Smooth muscle cell (in vitro differentiated cells): Measurements from ENCODE around the gene HDAC9. TPM values are rescaled to one million over a fixed set of nuclear protein-coding genes. Genes with fewer than 3 reads are reported as not detected.

Experiments used
- DNase-seq: peaks from one replicate; lab custom pipeline; 2025; ENCODE audit not compliant: unreplicated experiment; lab: John Stamatoyannopoulos, UW
- H2AFZ ChIP-seq: fragments of 200-600 bp; sonication (generic); 2 replicates; pipeline ENCODE4 v1.6.0; 2016; ENCODE audit warnings: antibody characterized with exemption, low read depth, mild to moderate bottlenecking
- H3F3A ChIP-seq: fragments of 200-600 bp; sonication (generic); 2 replicates; pipeline ENCODE4 v1.6.0; 2017; ENCODE audit warnings: antibody characterized with exemption, low read depth
- H3K27ac ChIP-seq: fragments of 200-600 bp; sonication (generic); 2 replicates; pipeline ENCODE4 v1.5.1; 2016; ENCODE audit warnings: low read depth, mild to moderate bottlenecking
- H3K27me3 ChIP-seq: fragments of 200-600 bp; sonication (generic); 2 replicates; pipeline ENCODE4 v1.6.1; 2016; ENCODE audit warnings: low read depth, mild to moderate bottlenecking
- H3K36me3 ChIP-seq: fragments of 200-600 bp; sonication (generic); 2 replicates; pipeline ENCODE4 v1.5.1; 2016; ENCODE audit warnings: low read depth
- H3K4me1 ChIP-seq: fragments of 200-600 bp; sonication (generic); 2 replicates; pipeline ENCODE4 v1.5.1; 2016; ENCODE audit warnings: low read depth
- H3K4me2 ChIP-seq: fragments of 200-600 bp; sonication (generic); 2 replicates; pipeline ENCODE4 v1.6.0; 2016; ENCODE audit warnings: mild to moderate bottlenecking
- H3K4me3 ChIP-seq: fragments of 200-600 bp; sonication (generic); 2 replicates; pipeline ENCODE4 v1.5.1; 2016; ENCODE audit warnings: mild to moderate bottlenecking
- H3K79me2 ChIP-seq: fragments of 200-600 bp; sonication (generic); 2 replicates; pipeline ENCODE4 v1.6.0; 2016; ENCODE audit warnings: low read depth, mild to moderate bottlenecking
- H3K9ac ChIP-seq: fragments of 200-600 bp; sonication (generic); 2 replicates; pipeline ENCODE4 v1.6.0; 2016; ENCODE audit warnings: low read depth
- H3K9me3 ChIP-seq: fragments of 200-600 bp; sonication (generic); replicated peaks from 2 replicates; pipeline ENCODE4 v1.5.1; 2016; ENCODE audit warnings: low read depth
- H4K20me1 ChIP-seq: fragments of 200-600 bp; sonication (generic); 2 replicates; pipeline ENCODE4 v1.6.0; 2016; ENCODE audit warnings: low read depth
- WGBS: methylation state at CpG from one replicate; pipeline ENCODE4 v1.1.7; 2016; ENCODE audit warnings: low lambda C conversion rate; 5-methylcytosine and 5-hydroxymethylcytosine counted together
- polyA plus RNA-seq: library from polyadenylated mRNA; unstranded; fragments of >200 nt; fragmentation: Nextera tagmentation; extraction: Ambion mirVana; gene quantifications from 2 replicates; pipeline ENCODE4 v1.2.1, GENCODE V29; 2016
- total RNA-seq: library from RNA; depleted of rRNA; stranded (reverse); fragments of >200 nt; gene quantifications from 2 replicates; pipeline ENCODE4 v1.2.3, GENCODE V29; 2014
- TF ChIP-seq, protein P1 (sequence below): fragments of 200-600 bp; sonication (generic); IDR thresholded peaks from 2 replicates; pipeline ENCODE4 v1.5.1; 2017; ENCODE audit warnings: borderline replicate concordance, mild to moderate bottlenecking, antibody characterized with exemption; ENCODE audit not compliant: insufficient read depth, poor library complexity, severe bottlenecking

Gene HDAC9
- total and polyA plus RNA-seq, 2 experiments from 2014 or later = 2.2 to 7.1 TPM

DNA sequence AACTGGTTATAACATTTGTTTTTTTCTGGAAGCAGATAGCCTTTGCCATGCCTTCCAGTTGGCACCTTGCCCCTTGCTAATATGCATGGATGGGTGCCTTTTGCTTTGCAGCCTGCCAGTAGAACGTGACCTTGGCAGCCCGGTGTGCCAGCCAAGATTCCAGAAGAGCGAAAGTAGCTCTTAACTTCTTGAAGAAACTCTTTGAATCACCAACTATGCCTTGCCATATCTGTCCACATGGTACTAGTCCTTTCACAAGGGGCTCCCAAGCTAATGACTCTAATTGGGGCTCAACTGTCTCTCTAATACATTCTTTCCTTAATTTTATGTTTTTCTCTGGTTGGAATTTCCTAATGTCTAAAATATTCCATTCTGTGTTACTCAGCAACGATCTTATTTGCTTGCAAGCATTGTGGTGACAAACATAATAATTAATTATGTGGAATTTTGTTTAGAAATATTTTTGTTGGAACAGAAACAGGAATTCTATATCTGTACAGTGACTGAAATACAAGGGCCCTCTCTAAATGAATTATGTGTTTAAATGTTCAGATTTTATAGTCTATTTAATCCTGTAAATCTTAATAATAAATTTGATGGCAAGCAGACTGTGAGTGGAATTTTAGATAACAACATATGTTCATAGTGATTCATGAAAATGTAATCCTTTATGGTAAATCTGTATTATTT lies 45.8 kb downstream of the HDAC9 start:
- no peak overlapping the region for H2AFZ ChIP-seq
- peak overlapping the region; percentile 64 for H3K4me2 ChIP-seq
- H4K20me1 ChIP-seq = no peaks in the 10 kb centered on the region
- no peak for DNase-seq
- H3F3A ChIP-seq = no peaks in the 10 kb centered on the region
- H3K4me3 ChIP-seq = no peak overlapping the region
- peaks cover under 1% of the 10 kb centered on the region for H3K4me1 ChIP-seq
- no peaks in the 10 kb centered on the region for H3K36me3 ChIP-seq
- H3K79me2 ChIP-seq = no peaks in the 10 kb centered on the region
- WGBS = 59% methylated on average over 4 of the region's 4 CpGs
- H3K9ac ChIP-seq = peak overlapping the region; percentile 60
- H3K9me3 ChIP-seq = no peaks in the 10 kb centered on the region
- TF ChIP-seq, protein P1, sequence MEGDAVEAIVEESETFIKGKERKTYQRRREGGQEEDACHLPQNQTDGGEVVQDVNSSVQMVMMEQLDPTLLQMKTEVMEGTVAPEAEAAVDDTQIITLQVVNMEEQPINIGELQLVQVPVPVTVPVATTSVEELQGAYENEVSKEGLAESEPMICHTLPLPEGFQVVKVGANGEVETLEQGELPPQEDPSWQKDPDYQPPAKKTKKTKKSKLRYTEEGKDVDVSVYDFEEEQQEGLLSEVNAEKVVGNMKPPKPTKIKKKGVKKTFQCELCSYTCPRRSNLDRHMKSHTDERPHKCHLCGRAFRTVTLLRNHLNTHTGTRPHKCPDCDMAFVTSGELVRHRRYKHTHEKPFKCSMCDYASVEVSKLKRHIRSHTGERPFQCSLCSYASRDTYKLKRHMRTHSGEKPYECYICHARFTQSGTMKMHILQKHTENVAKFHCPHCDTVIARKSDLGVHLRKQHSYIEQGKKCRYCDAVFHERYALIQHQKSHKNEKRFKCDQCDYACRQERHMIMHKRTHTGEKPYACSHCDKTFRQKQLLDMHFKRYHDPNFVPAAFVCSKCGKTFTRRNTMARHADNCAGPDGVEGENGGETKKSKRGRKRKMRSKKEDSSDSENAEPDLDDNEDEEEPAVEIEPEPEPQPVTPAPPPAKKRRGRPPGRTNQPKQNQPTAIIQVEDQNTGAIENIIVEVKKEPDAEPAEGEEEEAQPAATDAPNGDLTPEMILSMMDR = no peak
- H3K27me3 ChIP-seq = no peaks in the 10 kb centered on the region
- H3K27ac ChIP-seq = peak overlapping the region; percentile 91

DNA sequence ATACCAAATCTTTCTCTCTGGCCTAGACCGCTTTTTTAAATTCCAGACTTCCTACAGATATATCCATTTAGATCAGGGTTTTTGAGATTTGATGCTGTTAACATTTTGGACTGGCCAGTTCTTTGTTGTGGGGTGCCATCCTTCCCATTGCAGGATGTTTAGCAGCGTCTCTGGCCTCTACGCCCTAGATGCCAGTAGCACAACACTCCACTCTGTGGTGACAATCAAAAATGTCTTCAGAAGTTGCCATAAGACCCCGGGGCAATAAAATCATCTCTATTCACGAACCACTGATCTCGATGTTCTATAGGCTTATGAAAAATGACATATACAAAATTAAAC lies 46.3 kb downstream of the HDAC9 start:
- TF ChIP-seq, protein P1 = no peak
- no peak for DNase-seq
- no peaks in the 10 kb centered on the region for H3K36me3 ChIP-seq
- 52% methylated on average over 6 of the region's 6 CpGs for WGBS
- no peaks in the 10 kb centered on the region for H3K4me1 ChIP-seq
- H2AFZ ChIP-seq = no peak overlapping the region
- no peaks in the 10 kb centered on the region for H3K79me2 ChIP-seq
- no peaks in the 10 kb centered on the region for H3K27me3 ChIP-seq
- H3K4me2 ChIP-seq = peak overlapping the region; percentile 64
- H3F3A ChIP-seq = no peaks in the 10 kb centered on the region
- H3K27ac ChIP-seq = peak overlapping the region; percentile 91
- H3K9ac ChIP-seq = peak overlapping the region; percentile 60
- H4K20me1 ChIP-seq = no peaks in the 10 kb centered on the region
- H3K4me3 ChIP-seq = no peak overlapping the region
- H3K9me3 ChIP-seq = no peaks in the 10 kb centered on the region

DNA sequence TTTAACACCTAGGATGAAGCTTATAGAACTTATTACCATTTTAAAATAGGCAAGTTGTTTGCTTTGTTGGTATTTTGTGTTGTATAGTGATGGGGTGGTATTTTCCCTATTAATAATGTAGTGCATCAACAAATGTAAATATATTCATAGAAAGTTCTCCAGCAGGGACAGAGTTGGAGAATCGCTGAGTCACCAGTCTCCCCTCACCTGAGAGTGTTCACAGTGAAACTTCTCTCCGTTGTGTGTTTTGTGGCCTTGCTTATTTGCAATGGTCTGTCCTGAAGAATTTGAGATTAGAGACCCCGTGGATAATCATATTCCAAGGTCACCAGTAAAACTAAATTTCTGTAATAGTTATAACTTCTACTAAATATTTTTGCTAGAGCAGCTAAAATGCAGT lies 51.0 kb downstream of the HDAC9 start:
- no peak overlapping the region for H3K27ac ChIP-seq
- WGBS = 88% methylated on average over 3 of the region's 3 CpGs
- H4K20me1 ChIP-seq = no peaks in the 10 kb centered on the region
- H3K4me2 ChIP-seq = no peak overlapping the region
- no peaks in the 10 kb centered on the region for H3K79me2 ChIP-seq
- H2AFZ ChIP-seq = no peak overlapping the region
- H3K9me3 ChIP-seq = no peaks in the 10 kb centered on the region
- no peak overlapping the region for H3K9ac ChIP-seq
- no peaks in the 10 kb centered on the region for H3F3A ChIP-seq
- no peaks in the 10 kb centered on the region for H3K27me3 ChIP-seq
- no peaks in the 10 kb centered on the region for H3K36me3 ChIP-seq
- TF ChIP-seq, protein P1 = no peak
- no peak for DNase-seq
- H3K4me1 ChIP-seq = no peaks in the 10 kb centered on the region
- no peak overlapping the region for H3K4me3 ChIP-seq
